ENCODE results near the gene FOXK1. TPM values are rescaled to one million over a fixed set of nuclear protein-coding genes. Genes with fewer than 3 reads are reported as not detected.

The FOXK1 gene
- total and polyA plus RNA-seq, 2 experiments from 2014 or later = 2.3 to 12.7 TPM

DNA sequence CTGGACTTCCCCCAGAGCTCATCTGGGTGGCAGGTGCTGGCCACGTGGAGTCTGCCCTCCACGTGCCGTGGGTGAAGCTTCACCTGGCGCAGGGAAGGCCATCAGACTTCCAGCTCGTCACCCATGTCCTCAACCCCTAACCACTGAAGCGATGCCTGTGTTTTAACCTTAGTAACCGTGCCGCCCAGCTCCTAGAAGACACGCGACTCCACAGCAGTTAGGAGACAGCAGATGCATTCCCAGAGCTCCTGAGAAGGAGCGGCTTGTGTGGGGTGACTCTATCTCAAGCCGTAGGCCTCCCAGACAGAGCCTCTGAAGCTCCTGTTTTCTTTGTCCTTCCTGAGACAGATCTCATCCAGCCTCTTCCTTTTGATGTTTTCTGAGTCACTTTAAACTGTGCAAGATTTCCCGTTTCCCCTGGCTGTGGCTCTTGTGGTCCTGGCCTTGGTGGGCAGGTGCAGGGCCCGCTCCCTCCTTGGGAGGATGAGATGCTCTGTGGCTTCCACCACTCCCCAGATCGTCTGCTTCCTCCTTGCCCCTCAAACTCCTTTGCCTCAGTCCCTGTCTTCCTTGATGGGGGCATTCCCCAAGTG lies 51.9 kb downstream of the FOXK1 start:
- no peaks in the 10 kb centered on the region for H3K36me3 ChIP-seq (ENCODE audit: insufficient read depth)
- H3K4me3 ChIP-seq = no peak overlapping the region
- no peaks in the 10 kb centered on the region; the same call in 1 of the 2 replicates for H3K79me2 ChIP-seq (replicated peaks; ENCODE audit: insufficient read depth)
- Mint-ChIP-seq H3K9me3 (no peaks in the 10 kb centered on the region), H3K36me3 (ENCODE audit: low read depth) (no peaks in the 10 kb centered on the region; the same call in 2 of the 3 replicates), H3K4me3 (no peak overlapping the region), H3K4me1 (peaks cover 8% of the 10 kb centered on the region), H3K27ac (no peak overlapping the region), H3K27me3 (ENCODE audit: insufficient read depth, low read depth, poor library complexity) (peaks cover 12% of the 10 kb centered on the region)
- H3K27ac ChIP-seq (ENCODE audit: low read depth) = no peak overlapping the region
- TF ChIP-seq REST (IDR thresholded peaks at IDR 0.05; ENCODE audit: unreplicated experiment) (no peak), EZH2 (IDR thresholded peaks at IDR 0.05; ENCODE audit: low read depth, unreplicated experiment) (no peak), CREB1 (CRISPR knock-in tag; IDR thresholded peaks at IDR 0.05; ENCODE audit: low read depth) (no peak), STAT1 (IDR thresholded peaks at IDR 0.05; ENCODE audit: unreplicated experiment) (no peak), ZNF114 (CRISPR knock-in tag; IDR thresholded peaks at IDR 0.05) (no peak), JUNB (IDR thresholded peaks at IDR 0.05; ENCODE audit: unreplicated experiment) (no peak), NANOG (IDR thresholded peaks at IDR 0.05; ENCODE audit: borderline replicate concordance) (no peak), POLR2AphosphoS5 (IDR thresholded peaks at IDR 0.05; ENCODE audit: low read depth) (no peak), EZH2phosphoT487 (IDR thresholded peaks at IDR 0.05; ENCODE audit: unreplicated experiment) (no peak), ZNF331 (CRISPR knock-in tag; IDR thresholded peaks at IDR 0.05; ENCODE audit: low read depth) (no peak)
- TF ChIP-seq, protein P1, sequence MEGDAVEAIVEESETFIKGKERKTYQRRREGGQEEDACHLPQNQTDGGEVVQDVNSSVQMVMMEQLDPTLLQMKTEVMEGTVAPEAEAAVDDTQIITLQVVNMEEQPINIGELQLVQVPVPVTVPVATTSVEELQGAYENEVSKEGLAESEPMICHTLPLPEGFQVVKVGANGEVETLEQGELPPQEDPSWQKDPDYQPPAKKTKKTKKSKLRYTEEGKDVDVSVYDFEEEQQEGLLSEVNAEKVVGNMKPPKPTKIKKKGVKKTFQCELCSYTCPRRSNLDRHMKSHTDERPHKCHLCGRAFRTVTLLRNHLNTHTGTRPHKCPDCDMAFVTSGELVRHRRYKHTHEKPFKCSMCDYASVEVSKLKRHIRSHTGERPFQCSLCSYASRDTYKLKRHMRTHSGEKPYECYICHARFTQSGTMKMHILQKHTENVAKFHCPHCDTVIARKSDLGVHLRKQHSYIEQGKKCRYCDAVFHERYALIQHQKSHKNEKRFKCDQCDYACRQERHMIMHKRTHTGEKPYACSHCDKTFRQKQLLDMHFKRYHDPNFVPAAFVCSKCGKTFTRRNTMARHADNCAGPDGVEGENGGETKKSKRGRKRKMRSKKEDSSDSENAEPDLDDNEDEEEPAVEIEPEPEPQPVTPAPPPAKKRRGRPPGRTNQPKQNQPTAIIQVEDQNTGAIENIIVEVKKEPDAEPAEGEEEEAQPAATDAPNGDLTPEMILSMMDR (conservative IDR thresholded peaks at IDR 0.05; ENCODE audit: low read depth in 2 of 2) = no peak
- TF ChIP-seq, protein P2, sequence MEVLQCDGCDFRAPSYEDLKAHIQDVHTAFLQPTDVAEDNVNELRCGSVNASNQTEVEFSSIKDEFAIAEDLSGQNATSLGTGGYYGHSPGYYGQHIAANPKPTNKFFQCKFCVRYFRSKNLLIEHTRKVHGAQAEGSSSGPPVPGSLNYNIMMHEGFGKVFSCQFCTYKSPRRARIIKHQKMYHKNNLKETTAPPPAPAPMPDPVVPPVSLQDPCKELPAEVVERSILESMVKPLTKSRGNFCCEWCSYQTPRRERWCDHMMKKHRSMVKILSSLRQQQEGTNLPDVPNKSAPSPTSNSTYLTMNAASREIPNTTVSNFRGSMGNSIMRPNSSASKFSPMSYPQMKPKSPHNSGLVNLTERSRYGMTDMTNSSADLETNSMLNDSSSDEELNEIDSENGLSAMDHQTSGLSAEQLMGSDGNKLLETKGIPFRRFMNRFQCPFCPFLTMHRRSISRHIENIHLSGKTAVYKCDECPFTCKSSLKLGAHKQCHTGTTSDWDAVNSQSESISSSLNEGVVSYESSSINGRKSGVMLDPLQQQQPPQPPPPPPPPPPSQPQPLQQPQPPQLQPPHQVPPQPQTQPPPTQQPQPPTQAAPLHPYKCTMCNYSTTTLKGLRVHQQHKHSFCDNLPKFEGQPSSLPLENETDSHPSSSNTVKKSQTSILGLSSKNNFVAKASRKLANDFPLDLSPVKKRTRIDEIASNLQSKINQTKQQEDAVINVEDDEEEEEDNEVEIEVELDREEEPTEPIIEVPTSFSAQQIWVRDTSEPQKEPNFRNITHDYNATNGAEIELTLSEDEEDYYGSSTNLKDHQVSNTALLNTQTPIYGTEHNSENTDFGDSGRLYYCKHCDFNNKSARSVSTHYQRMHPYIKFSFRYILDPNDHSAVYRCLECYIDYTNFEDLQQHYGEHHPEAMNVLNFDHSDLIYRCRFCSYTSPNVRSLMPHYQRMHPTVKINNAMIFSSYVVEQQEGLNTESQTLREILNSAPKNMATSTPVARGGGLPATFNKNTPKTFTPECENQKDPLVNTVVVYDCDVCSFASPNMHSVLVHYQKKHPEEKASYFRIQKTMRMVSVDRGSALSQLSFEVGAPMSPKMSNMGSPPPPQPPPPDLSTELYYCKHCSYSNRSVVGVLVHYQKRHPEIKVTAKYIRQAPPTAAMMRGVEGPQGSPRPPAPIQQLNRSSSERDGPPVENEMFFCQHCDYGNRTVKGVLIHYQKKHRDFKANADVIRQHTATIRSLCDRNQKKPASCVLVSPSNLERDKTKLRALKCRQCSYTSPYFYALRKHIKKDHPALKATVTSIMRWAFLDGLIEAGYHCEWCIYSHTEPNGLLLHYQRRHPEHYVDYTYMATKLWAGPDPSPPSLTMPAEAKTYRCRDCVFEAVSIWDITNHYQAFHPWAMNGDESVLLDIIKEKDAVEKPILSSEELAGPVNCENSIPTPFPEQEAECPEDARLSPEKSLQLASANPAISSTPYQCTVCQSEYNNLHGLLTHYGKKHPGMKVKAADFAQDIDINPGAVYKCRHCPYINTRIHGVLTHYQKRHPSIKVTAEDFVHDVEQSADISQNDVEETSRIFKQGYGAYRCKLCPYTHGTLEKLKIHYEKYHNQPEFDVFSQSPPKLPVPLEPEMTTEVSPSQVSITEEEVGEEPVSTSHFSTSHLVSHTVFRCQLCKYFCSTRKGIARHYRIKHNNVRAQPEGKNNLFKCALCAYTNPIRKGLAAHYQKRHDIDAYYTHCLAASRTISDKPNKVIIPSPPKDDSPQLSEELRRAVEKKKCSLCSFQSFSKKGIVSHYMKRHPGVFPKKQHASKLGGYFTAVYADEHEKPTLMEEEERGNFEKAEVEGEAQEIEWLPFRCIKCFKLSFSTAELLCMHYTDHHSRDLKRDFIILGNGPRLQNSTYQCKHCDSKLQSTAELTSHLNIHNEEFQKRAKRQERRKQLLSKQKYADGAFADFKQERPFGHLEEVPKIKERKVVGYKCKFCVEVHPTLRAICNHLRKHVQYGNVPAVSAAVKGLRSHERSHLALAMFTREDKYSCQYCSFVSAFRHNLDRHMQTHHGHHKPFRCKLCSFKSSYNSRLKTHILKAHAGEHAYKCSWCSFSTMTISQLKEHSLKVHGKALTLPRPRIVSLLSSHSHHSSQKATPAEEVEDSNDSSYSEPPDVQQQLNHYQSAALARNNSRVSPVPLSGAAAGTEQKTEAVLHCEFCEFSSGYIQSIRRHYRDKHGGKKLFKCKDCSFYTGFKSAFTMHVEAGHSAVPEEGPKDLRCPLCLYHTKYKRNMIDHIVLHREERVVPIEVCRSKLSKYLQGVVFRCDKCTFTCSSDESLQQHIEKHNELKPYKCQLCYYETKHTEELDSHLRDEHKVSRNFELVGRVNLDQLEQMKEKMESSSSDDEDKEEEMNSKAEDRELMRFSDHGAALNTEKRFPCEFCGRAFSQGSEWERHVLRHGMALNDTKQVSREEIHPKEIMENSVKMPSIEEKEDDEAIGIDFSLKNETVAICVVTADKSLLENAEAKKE (CRISPR knock-in tag; IDR thresholded peaks at IDR 0.05) = no peak
- TF ChIP-seq, protein P3, sequence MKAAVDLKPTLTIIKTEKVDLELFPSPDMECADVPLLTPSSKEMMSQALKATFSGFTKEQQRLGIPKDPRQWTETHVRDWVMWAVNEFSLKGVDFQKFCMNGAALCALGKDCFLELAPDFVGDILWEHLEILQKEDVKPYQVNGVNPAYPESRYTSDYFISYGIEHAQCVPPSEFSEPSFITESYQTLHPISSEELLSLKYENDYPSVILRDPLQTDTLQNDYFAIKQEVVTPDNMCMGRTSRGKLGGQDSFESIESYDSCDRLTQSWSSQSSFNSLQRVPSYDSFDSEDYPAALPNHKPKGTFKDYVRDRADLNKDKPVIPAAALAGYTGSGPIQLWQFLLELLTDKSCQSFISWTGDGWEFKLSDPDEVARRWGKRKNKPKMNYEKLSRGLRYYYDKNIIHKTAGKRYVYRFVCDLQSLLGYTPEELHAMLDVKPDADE (IDR thresholded peaks at IDR 0.05) = no peak
- H3K27me3 ChIP-seq (ENCODE audit: insufficient read depth) = no peaks in the 10 kb centered on the region
- H2AFZ ChIP-seq = no peak overlapping the region
- peaks cover 29% of the 10 kb centered on the region for H4K20me1 ChIP-seq (replicated peaks; ENCODE audit: insufficient read depth)
- ATAC-seq (no peak), DNase-seq (ENCODE audit: low spot score) (no peak)
- no peaks in the 10 kb centered on the region for H3F3A ChIP-seq (replicated peaks; ENCODE audit: low read depth)
- no peak overlapping the region for H3K4me2 ChIP-seq
- peaks cover 8% of the 10 kb centered on the region; the same call in 1 of the 2 replicates for H3K4me1 ChIP-seq (ENCODE audit: insufficient read depth)
- H3K9me2 ChIP-seq (ENCODE audit: insufficient read depth) = no peaks in the 10 kb centered on the region
